K562 (cell line): ENCODE measurements around the gene ANK3. TPM values are rescaled to one million over a fixed set of nuclear protein-coding genes. Genes with fewer than 3 reads are reported as not detected.

Experiments used
- CCNT2 ChIP-seq: IDR thresholded peaks from 2 replicates; pipeline ENCODE4 v1.6.1; 2011; ENCODE audit warnings: borderline replicate concordance, low read depth, mild to moderate bottlenecking, moderate library complexity, mixed read lengths, low read length; ENCODE audit not compliant: insufficient read length; ENCODE audit errors: extremely low read depth
- CEBPG ChIP-seq, 3 experiments: fragments of 200-800 bp in 1 of 3; sonication (Bioruptor generic) in 1 of 3; sonication (generic) in 1 of 3; formaldehyde crosslinking in 1 of 3; IDR thresholded peaks in 2 of 3; conservative IDR thresholded peaks in 1 of 3; 2 replicates each; pipeline versions ENCODE4 v1.6.1 to v1.8.0; 2016 to 2022; ENCODE audit warnings: missing compliant biosample characterization in 2 of 3, missing genetic modification characterization in 2 of 3, mild to moderate bottlenecking in 1 of 3, missing genetic modification reagents in 1 of 3
- CHD2 ChIP-seq: IDR thresholded peaks from 2 replicates; pipeline ENCODE4 v1.6.1; 2011; ENCODE audit warnings: low read depth, low read length
- CHD4 ChIP-seq: fragments of 200-600 bp; sonication (generic); IDR thresholded peaks from 3 replicates; pipeline ENCODE4 v1.6.1; 2012; ENCODE audit warnings: low read depth, mild to moderate bottlenecking, mixed read lengths, low read length, inconsistent platforms; ENCODE audit not compliant: insufficient read depth, insufficient replicate concordance, poor library complexity, severe bottlenecking
- ESRRA ChIP-seq: fragments of 450-650 bp; IDR thresholded peaks from 2 replicates; pipeline ENCODE4 v1.6.1; 2014; ENCODE audit warnings: low read depth, mild to moderate bottlenecking, moderate library complexity, borderline replicate concordance
- HMGN3 ChIP-seq: IDR thresholded peaks from 2 replicates; pipeline ENCODE4 v1.6.1; 2011; ENCODE audit warnings: borderline replicate concordance, low read depth, mild to moderate bottlenecking, mixed read lengths, low read length; ENCODE audit not compliant: insufficient read length; ENCODE audit errors: extremely low read depth
- HNRNPK ChIP-seq: fragments of 200-400 bp; formaldehyde crosslinking; IDR thresholded peaks from one replicate; pipeline ENCODE4 v1.6.1; 2018; ENCODE audit warnings: mild to moderate bottlenecking, low read depth, low read length; ENCODE audit not compliant: poor library complexity, severe bottlenecking
- MEF2A ChIP-seq: IDR thresholded peaks from 2 replicates; pipeline ENCODE4 v1.6.1; 2011; ENCODE audit warnings: low read depth, mild to moderate bottlenecking, low read length, moderate library complexity; ENCODE audit not compliant: control insufficient read depth
- MLLT1 ChIP-seq, 2 experiments: fragments of 450-650 bp; IDR thresholded peaks; 2 replicates each; pipeline ENCODE4 v1.6.1; 2016
- POU5F1 ChIP-seq: fragments of 150-350 bp; IDR thresholded peaks from 2 replicates; pipeline ENCODE4 v1.6.1; 2014; ENCODE audit warnings: borderline replicate concordance, low read length, low read depth, mild to moderate bottlenecking; ENCODE audit not compliant: partially characterized antibody
- RCOR1 ChIP-seq, 2 experiments: IDR thresholded peaks; 2 replicates each; pipeline ENCODE4 v1.6.1; 2012; ENCODE audit warnings: low read depth in 2 of 2, low read length in 2 of 2, borderline replicate concordance in 1 of 2, improper control_type of control experiment in 1 of 2
- SIN3B ChIP-seq: fragments of 450-650 bp; IDR thresholded peaks from 2 replicates; pipeline ENCODE4 v1.6.1; 2017; ENCODE audit warnings: low read depth, mild to moderate bottlenecking, moderate library complexity
- TAF9B ChIP-seq: fragments of 450-650 bp; IDR thresholded peaks from 2 replicates; pipeline ENCODE4 v1.6.1; 2018; ENCODE audit warnings: mild to moderate bottlenecking; ENCODE audit not compliant: partially characterized antibody
- TAL1 ChIP-seq: fragments of 450-650 bp; IDR thresholded peaks from 2 replicates; pipeline ENCODE4 v1.6.1; 2016; ENCODE audit warnings: mild to moderate bottlenecking
- ZBTB17 ChIP-seq: fragments of 450-650 bp; formaldehyde crosslinking; IDR thresholded peaks from 2 replicates; pipeline ENCODE4 v1.4.0; 2020; ENCODE audit warnings: mild to moderate bottlenecking
- ZC3H4 ChIP-seq: sonication (generic); formaldehyde crosslinking; IDR thresholded peaks from 2 replicates; pipeline ENCODE4 v1.9.0; 2021; ENCODE audit warnings: missing genetic modification reagents, borderline replicate concordance
- ZEB2 ChIP-seq: fragments of 450-650 bp; IDR thresholded peaks from 2 replicates; pipeline ENCODE4 v1.6.1; 2016
- ZNF12 ChIP-seq: sonication (generic); formaldehyde crosslinking; IDR thresholded peaks from 2 replicates; pipeline ENCODE4 v1.4.0; 2020; ENCODE audit warnings: mild to moderate bottlenecking, missing genetic modification reagents
- polyA plus RNA-seq, 8 experiments: library from polyadenylated mRNA; depleted of rRNA in 4 of 8; stranded (reverse) in 5 of 8; unstranded in 3 of 8; fragments of >200 nt; fragmentation: Nextera tagmentation in 2 of 8; fragmentation: Illumina TruSeq in 1 of 8; extraction: Ambion mirVana in 2 of 8; extraction: Trizol in 1 of 8; gene quantifications; 2 replicates each; pipeline versions ENCODE4 v1.2.1 to v1.2.3, GENCODE V29; 2011 to 2014; ENCODE audit warnings: inconsistent platforms in 1 of 8, missing spikeins in 1 of 8
- total RNA-seq, 7 experiments: library from RNA; depleted of rRNA in 6 of 7; stranded (reverse); fragments of >200 nt in 6 of 7; fragmentation: Illumina TruSeq in 2 of 7; extraction: Trizol in 2 of 7; gene quantifications; 2 replicates each; pipeline versions ENCODE4 v1.2.1 to v1.2.3, GENCODE V29; 2011 to 2021; ENCODE audit warnings: low replicate concordance in 1 of 7
- TF ChIP-seq, protein P1 (sequence below): sonication (generic); formaldehyde crosslinking; IDR thresholded peaks from 2 replicates; pipeline ENCODE4 v1.9.0; 2022; ENCODE audit warnings: mild to moderate bottlenecking, missing genetic modification reagents
- TF ChIP-seq, protein P2 (sequence below): sonication (generic); formaldehyde crosslinking; IDR thresholded peaks from 2 replicates; pipeline ENCODE4 v1.8.1; 2022; ENCODE audit warnings: missing genetic modification reagents
- TF ChIP-seq, protein P3 (sequence below): fragments of 250-450 bp; sonication (Bioruptor Pico); IDR thresholded peaks from 2 replicates; pipeline ENCODE4 v1.4.0; 2020; ENCODE audit warnings: mild to moderate bottlenecking

ANK3 gene
- total and polyA plus RNA-seq, 9 of the 15 experiments (the other 6 are each of a cell fraction or from before 2014, with no cell fraction given) = 10.0 to 32.3 (median 17.9) TPM

GRCh38 chr10:60073781-60074656 lies 315.7 kb downstream of the ANK3 start (continued):
- peak; percentile 82 for TF ChIP-seq TAL1
- no peak for TF ChIP-seq CCNT2
- no peak for TF ChIP-seq POU5F1
- TF ChIP-seq RCOR1 (IDR thresholded peaks at IDR 0.05; ENCODE audit: borderline replicate concordance in 1 of 2, low read depth in 2 of 2, low read length in 2 of 2) = peak in 1 of 2 experiments; percentile 28; a peak in 2 of 4 replicates
- no peak for TF ChIP-seq ZBTB17 (CRISPR knock-in tag)
- TF ChIP-seq CHD2 = no peak
- TF ChIP-seq TAF9B = no peak
- TF ChIP-seq ZNF12 (CRISPR knock-in tag) = no peak
- TF ChIP-seq ESRRA = peak; percentile 73; the same call in 1 of the 2 replicates
- peak in 1 of 2 experiments; percentile 85; a peak in 2 of 4 replicates for TF ChIP-seq MLLT1 (IDR thresholded peaks at IDR 0.05)
- no peak for TF ChIP-seq HMGN3
- no peak for TF ChIP-seq CHD4
- no peak for TF ChIP-seq SIN3B
- no peak for TF ChIP-seq ZC3H4 (CRISPR knock-in tag)
- TF ChIP-seq MEF2A = no peak
- peak; percentile 16; the same call in 1 of the 2 replicates for TF ChIP-seq ZEB2
- no peak for TF ChIP-seq HNRNPK
- peak; percentile 42; the same call in 1 of the 2 replicates for TF ChIP-seq CEBPG (CRISPR knock-in tag; IDR thresholded peaks at IDR 0.05)
- TF ChIP-seq CEBPG (tag; conservative IDR thresholded peaks at IDR 0.05 in 1 of 2, IDR thresholded peaks at IDR 0.05 in 1 of 2) = no peak
- TF ChIP-seq, protein P1, sequence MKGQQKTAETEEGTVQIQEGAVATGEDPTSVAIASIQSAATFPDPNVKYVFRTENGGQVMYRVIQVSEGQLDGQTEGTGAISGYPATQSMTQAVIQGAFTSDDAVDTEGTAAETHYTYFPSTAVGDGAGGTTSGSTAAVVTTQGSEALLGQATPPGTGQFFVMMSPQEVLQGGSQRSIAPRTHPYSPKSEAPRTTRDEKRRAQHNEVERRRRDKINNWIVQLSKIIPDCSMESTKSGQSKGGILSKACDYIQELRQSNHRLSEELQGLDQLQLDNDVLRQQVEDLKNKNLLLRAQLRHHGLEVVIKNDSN (CRISPR knock-in tag) = no peak
- TF ChIP-seq, protein P2, sequence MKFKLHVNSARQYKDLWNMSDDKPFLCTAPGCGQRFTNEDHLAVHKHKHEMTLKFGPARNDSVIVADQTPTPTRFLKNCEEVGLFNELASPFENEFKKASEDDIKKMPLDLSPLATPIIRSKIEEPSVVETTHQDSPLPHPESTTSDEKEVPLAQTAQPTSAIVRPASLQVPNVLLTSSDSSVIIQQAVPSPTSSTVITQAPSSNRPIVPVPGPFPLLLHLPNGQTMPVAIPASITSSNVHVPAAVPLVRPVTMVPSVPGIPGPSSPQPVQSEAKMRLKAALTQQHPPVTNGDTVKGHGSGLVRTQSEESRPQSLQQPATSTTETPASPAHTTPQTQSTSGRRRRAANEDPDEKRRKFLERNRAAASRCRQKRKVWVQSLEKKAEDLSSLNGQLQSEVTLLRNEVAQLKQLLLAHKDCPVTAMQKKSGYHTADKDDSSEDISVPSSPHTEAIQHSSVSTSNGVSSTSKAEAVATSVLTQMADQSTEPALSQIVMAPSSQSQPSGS = no peak
- TF ChIP-seq, protein P3, sequence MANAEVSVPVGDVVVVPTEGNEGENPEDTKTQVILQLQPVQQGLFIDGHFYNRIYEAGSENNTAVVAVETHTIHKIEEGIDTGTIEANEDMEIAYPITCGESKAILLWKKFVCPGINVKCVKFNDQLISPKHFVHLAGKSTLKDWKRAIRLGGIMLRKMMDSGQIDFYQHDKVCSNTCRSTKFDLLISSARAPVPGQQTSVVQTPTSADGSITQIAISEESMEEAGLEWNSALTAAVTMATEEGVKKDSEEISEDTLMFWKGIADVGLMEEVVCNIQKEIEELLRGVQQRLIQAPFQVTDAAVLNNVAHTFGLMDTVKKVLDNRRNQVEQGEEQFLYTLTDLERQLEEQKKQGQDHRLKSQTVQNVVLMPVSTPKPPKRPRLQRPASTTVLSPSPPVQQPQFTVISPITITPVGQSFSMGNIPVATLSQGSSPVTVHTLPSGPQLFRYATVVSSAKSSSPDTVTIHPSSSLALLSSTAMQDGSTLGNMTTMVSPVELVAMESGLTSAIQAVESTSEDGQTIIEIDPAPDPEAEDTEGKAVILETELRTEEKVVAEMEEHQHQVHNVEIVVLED (CRISPR knock-in tag) = no peak
